Measurements from ENCODE around the gene KCNE3. TPM values are rescaled to one million over a fixed set of nuclear protein-coding genes. Genes with fewer than 3 reads are reported as not detected.
"Not testable (repeated sequence)": the region's sequence is repeated elsewhere in the genome, so short reads cannot be mapped to it uniquely, and the experiment has no call there.

The KCNE3 gene
- total and polyA plus RNA-seq, 2 experiments from 2014 or later, result 0.11 to 0.38 TPM

DNA sequence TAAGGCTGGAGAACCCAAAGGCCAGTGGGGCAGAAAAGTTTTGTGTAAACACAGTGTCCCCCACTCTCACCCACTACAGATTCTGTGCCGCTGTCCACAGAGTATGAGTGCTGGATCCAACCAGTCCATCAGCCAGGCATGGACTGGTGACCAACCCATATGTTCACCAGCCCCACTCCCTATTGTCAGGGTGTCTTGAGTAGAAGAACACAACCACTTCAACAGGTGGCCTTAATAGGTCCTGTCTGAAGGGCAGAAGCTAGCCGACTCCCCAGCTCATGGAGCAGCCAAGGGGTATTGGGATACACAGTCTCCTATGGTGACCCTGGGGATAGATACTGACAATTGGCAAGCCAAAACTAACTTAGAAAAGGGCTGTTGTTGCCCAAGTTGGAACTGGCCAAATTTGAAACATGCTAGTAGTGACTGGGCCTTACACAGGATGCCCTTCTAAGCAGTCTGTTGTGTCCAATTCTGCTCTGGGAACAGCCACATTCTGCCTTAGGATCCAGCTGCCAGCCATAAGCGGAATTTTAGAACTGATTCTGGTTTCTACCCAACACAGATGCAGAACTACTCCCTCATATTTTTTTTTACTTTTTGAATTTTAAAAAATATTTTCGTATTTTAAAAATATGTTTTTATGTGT, 49.4 kb downstream of the KCNE3 start:
- H2AFZ ChIP-seq, result no peak overlapping the region
- H3K4me1 ChIP-seq (ENCODE audit: insufficient read depth), result peaks cover 20% of the 10 kb centered on the region
- no peaks in the 10 kb centered on the region for H3K9me2 ChIP-seq (ENCODE audit: insufficient read depth)
- no peaks in the 10 kb centered on the region for H3K27me3 ChIP-seq (replicated peaks; ENCODE audit: insufficient read depth)
- no peaks in the 10 kb centered on the region for H3K9me3 ChIP-seq (ENCODE audit: low read depth)
- H3K9ac ChIP-seq, result no peak overlapping the region
- H3K79me2 ChIP-seq (ENCODE audit: insufficient read depth), result no peaks in the 10 kb centered on the region
- H3K4me2 ChIP-seq (ENCODE audit: unreplicated experiment), result peak overlapping the region; percentile 61
- H4K20me1 ChIP-seq (ENCODE audit: insufficient read depth), result no peaks in the 10 kb centered on the region
- peaks cover 10% of the 10 kb centered on the region; the same call in 1 of the 2 replicates for H3F3A ChIP-seq (ENCODE audit: insufficient read depth)
- 47 to 48% methylated on average over 4 of the region's 4 CpGs for WGBS, 2 experiments (ENCODE audit: low coverage in 1 of 2, low lambda C conversion rate in 2 of 2, missing lambda C conversion rate in 2 of 2)
- DNase-seq, result peak; percentile 39
- H3K4me3 ChIP-seq, result no peak overlapping the region
- H3K36me3 ChIP-seq (ENCODE audit: low read depth), result no peaks in the 10 kb centered on the region
- H3K27ac ChIP-seq, result no peak overlapping the region
- TF ChIP-seq EZH2phosphoT487 (IDR thresholded peaks at IDR 0.05; ENCODE audit: insufficient read depth, low read depth) (no peak), EZH2 (IDR thresholded peaks at IDR 0.05; ENCODE audit: insufficient read depth, poor library complexity, severe bottlenecking) (no peak)
- in situ Hi-C loops (cut with MboI), result no loop called here

DNA sequence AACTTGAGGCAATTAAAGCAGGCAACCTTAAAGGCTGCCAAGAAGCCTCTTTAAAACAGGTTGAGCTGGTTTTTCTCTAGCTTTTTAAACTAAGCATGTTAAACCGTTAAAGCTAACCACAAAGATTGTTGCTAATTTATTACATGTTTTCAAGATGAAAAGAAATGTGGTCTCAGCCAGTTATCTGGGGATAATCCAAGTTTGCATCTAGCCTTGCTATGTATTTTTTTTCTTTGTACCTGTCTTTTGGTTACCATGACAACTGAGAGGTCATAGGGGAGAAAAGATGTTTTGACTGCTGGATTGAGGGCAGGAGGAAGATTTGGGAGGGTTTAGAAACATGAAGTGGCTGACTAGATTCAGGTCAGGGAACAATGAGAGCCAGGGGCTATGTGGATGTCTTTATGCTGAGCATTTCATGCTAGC, 50.0 kb downstream of the KCNE3 start:
- DNase-seq, result no peak
- H3K9me3 ChIP-seq (ENCODE audit: low read depth), result no peaks in the 10 kb centered on the region
- H3K27ac ChIP-seq, result no peak overlapping the region

DNA sequence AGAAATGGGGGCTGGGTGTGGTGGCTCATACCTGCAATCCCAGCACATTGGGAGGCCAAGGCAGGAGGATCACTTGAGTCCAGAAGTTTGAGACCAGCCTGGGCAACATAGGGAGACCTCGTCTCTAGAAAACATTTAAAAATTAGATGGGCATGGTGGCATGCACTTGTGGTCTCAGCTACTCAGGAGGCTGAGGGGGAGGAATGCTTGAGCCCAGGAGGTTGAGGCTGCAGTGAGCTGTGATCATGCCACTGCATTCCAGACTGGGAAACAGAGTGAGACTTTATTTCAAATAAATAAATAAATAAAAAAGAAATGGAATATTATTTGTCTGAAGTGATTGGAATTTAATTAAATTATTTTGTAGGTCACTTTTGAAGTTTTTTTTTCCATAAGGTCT, 50.4 kb downstream of the KCNE3 start:
- H3K27ac ChIP-seq; in situ Hi-C loops (cut with MboI); DNase-seq; H3K9me2 ChIP-seq (ENCODE audit: insufficient read depth); H3K9me3 ChIP-seq (ENCODE audit: low read depth); H3K79me2 ChIP-seq (ENCODE audit: insufficient read depth); H4K20me1 ChIP-seq (ENCODE audit: insufficient read depth); H3K4me2 ChIP-seq (ENCODE audit: unreplicated experiment); H3K9ac ChIP-seq; H3K36me3 ChIP-seq (ENCODE audit: low read depth); H2AFZ ChIP-seq; H3K4me3 ChIP-seq; H3K27me3 ChIP-seq (replicated peaks; ENCODE audit: insufficient read depth): not testable (repeated sequence)
- peaks cover 10% of the 10 kb centered on the region; the same call in 1 of the 2 replicates for H3F3A ChIP-seq (ENCODE audit: insufficient read depth)
- H3K4me1 ChIP-seq (ENCODE audit: insufficient read depth), result peaks cover 20% of the 10 kb centered on the region
- WGBS, 2 experiments (ENCODE audit: low coverage in 1 of 2, low lambda C conversion rate in 2 of 2, missing lambda C conversion rate in 2 of 2), result 100% methylated on average over 1 of the region's 1 CpG

More for the DNA sequence above, 50.0 kb downstream of the KCNE3 start:
- Histone ChIP-seq H3K9me2 (ENCODE audit: insufficient read depth) (no peaks in the 10 kb centered on the region), H3K4me1 (ENCODE audit: insufficient read depth) (peaks cover 20% of the 10 kb centered on the region), H3K9ac (no peak overlapping the region), H3F3A (ENCODE audit: insufficient read depth) (peaks cover 10% of the 10 kb centered on the region; the same call in 1 of the 2 replicates), H4K20me1 (ENCODE audit: insufficient read depth) (no peaks in the 10 kb centered on the region), H3K4me2 (ENCODE audit: unreplicated experiment) (no peak overlapping the region), H3K36me3 (ENCODE audit: low read depth) (no peaks in the 10 kb centered on the region), H3K27me3 (replicated peaks; ENCODE audit: insufficient read depth) (no peaks in the 10 kb centered on the region), H2AFZ (no peak overlapping the region), H3K4me3 (no peak overlapping the region), H3K79me2 (ENCODE audit: insufficient read depth) (no peaks in the 10 kb centered on the region)
- 10 to 22% methylated on average over 1 of the region's 1 CpG for WGBS, 2 experiments (ENCODE audit: low coverage in 1 of 2, low lambda C conversion rate in 2 of 2, missing lambda C conversion rate in 2 of 2)
- TF ChIP-seq EZH2phosphoT487 (IDR thresholded peaks at IDR 0.05; ENCODE audit: insufficient read depth, low read depth) (no peak), EZH2 (IDR thresholded peaks at IDR 0.05; ENCODE audit: insufficient read depth, poor library complexity, severe bottlenecking) (no peak)
- in situ Hi-C loops (cut with MboI), result no loop called here

DNA sequence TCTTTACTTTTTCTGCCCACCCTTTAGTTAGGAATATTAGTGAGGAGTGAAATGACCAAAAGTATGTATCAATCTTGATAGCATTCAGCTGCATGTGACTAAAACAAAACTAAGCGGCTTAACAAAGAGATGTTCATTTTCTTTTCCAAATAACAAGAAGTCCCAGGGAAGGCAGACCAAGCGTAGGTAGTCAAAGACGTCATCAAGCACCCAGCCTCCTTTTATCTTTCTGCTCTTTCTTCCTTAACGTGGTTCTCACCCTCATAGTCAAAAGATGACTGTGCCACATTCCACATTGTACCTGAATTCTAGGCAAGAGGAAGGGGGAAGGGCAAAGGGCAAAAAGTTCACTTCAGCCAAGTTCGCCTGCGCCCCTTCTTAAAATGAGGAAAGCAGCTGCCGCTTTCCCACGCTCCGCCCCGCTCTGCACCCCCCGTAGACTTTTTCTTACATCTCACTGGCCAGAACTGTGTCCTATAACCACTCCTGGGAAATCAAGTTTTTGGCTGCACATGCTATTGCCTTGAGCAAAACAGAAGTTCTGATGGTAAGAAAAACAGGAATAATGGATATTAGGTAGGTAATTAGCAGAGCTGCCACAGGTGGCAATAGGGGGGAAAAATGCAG, 54.5 kb downstream of the KCNE3 start:
- H3K4me2 ChIP-seq (ENCODE audit: unreplicated experiment), result no peak overlapping the region

More for the DNA sequence above, 54.5 kb downstream of the KCNE3 start:
- no peak overlapping the region for H3K9ac ChIP-seq
- in situ Hi-C loops (cut with MboI), result no loop called here
- H3K27me3 ChIP-seq (replicated peaks; ENCODE audit: insufficient read depth), result no peaks in the 10 kb centered on the region
- no peak overlapping the region for H3K4me3 ChIP-seq
- WGBS, 2 experiments (ENCODE audit: low coverage in 1 of 2, low lambda C conversion rate in 2 of 2, missing lambda C conversion rate in 2 of 2), result 72 to 80% methylated on average over 11 of the region's 11 CpGs
- H3K9me2 ChIP-seq (ENCODE audit: insufficient read depth), result no peaks in the 10 kb centered on the region
- H2AFZ ChIP-seq, result no peak overlapping the region
- no peaks in the 10 kb centered on the region for H3K79me2 ChIP-seq (ENCODE audit: insufficient read depth)
- DNase-seq, result no peak
- peaks cover 7% of the 10 kb centered on the region for H3K4me1 ChIP-seq (ENCODE audit: insufficient read depth)
- H3K9me3 ChIP-seq (ENCODE audit: low read depth), result no peaks in the 10 kb centered on the region
- no peaks in the 10 kb centered on the region for H4K20me1 ChIP-seq (ENCODE audit: insufficient read depth)
- no peak for TF ChIP-seq EZH2phosphoT487 (IDR thresholded peaks at IDR 0.05; ENCODE audit: insufficient read depth, low read depth)
- TF ChIP-seq EZH2 (IDR thresholded peaks at IDR 0.05; ENCODE audit: insufficient read depth, poor library complexity, severe bottlenecking), result no peak
- 0 out of 2 replicates have a peak, but pooled peaks cover 3% of the 10 kb centered on the region for H3F3A ChIP-seq (ENCODE audit: insufficient read depth)
- H3K27ac ChIP-seq, result no peak overlapping the region
- H3K36me3 ChIP-seq (ENCODE audit: low read depth), result no peaks in the 10 kb centered on the region
